HEK293 (cell line): Measurements from ENCODE around the gene MLLT6.

ENCODE experiments used
- CTCF ChIA-PET: fragments of 350-600 bp; formaldehyde crosslinking; extraction: SDS; loops from one replicate; lab custom pipeline; 2021; ENCODE audit warnings: antibody characterized with exemption; lab: Yijun Ruan, JAX
- POLR2A ChIA-PET: fragments of 300-600 bp; formaldehyde crosslinking; extraction: SDS; loops from one replicate; lab custom pipeline; 2020; ENCODE audit warnings: antibody characterized with exemption, inconsistent platforms; lab: Yijun Ruan, JAX
- H3K27ac ChIP-seq: fragments of 200-500 bp; sonication (Bioruptor generic); 2 replicates; pipeline ENCODE4 v1.5.1; 2014; ENCODE audit warnings: low read depth, low read length, control low read depth, inconsistent platforms; ENCODE audit errors: extremely low read depth
- H3K36me3 ChIP-seq, 2 experiments: fragments of 200-500 bp in 1 of 2; sonication (Bioruptor generic) in 1 of 2; 1 replicate in 1 of 2; 2 replicates in 1 of 2; pipeline ENCODE4 v1.5.1; 2014 to 2017; ENCODE audit warnings: inconsistent platforms in 2 of 2, low read length in 2 of 2; ENCODE audit not compliant: control insufficient read depth in 2 of 2, insufficient read depth in 1 of 2
- H3K4me1 ChIP-seq: fragments of 200-500 bp; sonication (Bioruptor generic); 2 replicates; pipeline ENCODE4 v1.5.1; 2014; ENCODE audit warnings: mild to moderate bottlenecking, low read length, inconsistent platforms; ENCODE audit not compliant: control insufficient read depth, insufficient read depth
- H3K4me3 ChIP-seq: 2 replicates; pipeline ENCODE4 v1.5.1; 2011; ENCODE audit warnings: low read depth, mild to moderate bottlenecking, control low read depth, low read length, moderate library complexity
- H3K9me3 ChIP-seq: fragments of 200-500 bp; sonication (Bioruptor generic); 2 replicates; pipeline ENCODE4 v1.5.1; 2014; ENCODE audit warnings: low read depth, low read length, inconsistent platforms; ENCODE audit not compliant: control insufficient read depth, insufficient read depth
- EGR2 ChIP-seq: fragments of 450-650 bp; formaldehyde crosslinking; IDR thresholded peaks from 2 replicates; pipeline ENCODE4 v1.5.1; 2016; ENCODE audit warnings: low read depth, missing biosample characterization, missing genetic modification characterization
- FEZF1 ChIP-seq: fragments of 450-650 bp; formaldehyde crosslinking; IDR thresholded peaks from 2 replicates; pipeline ENCODE4 v1.5.1; 2016; ENCODE audit warnings: missing biosample characterization, missing genetic modification characterization
- KLF10 ChIP-seq: fragments of 450-650 bp; IDR thresholded peaks from 2 replicates; pipeline ENCODE4 v1.5.1; 2018; ENCODE audit warnings: missing biosample characterization, mild to moderate bottlenecking, missing genetic modification characterization
- WT1 ChIP-seq: fragments of 450-650 bp; formaldehyde crosslinking; IDR thresholded peaks from 2 replicates; pipeline ENCODE4 v1.5.1; 2016; ENCODE audit warnings: missing biosample characterization, missing genetic modification characterization
- ZBTB17 ChIP-seq: fragments of 450-650 bp; formaldehyde crosslinking; IDR thresholded peaks from 2 replicates; pipeline ENCODE4 v1.5.1; 2016; ENCODE audit warnings: missing biosample characterization, missing genetic modification characterization
- ZNF266 ChIP-seq: fragments of 450-650 bp; formaldehyde crosslinking; IDR thresholded peaks from 2 replicates; pipeline ENCODE4 v1.5.1; 2016; ENCODE audit warnings: missing biosample characterization, missing genetic modification characterization, low read depth
- ZNF280D ChIP-seq: fragments of 450-650 bp; formaldehyde crosslinking; IDR thresholded peaks from 2 replicates; pipeline ENCODE4 v1.5.1; 2016; ENCODE audit warnings: missing biosample characterization, missing genetic modification characterization
- ZNF341 ChIP-seq: fragments of 450-650 bp; formaldehyde crosslinking; IDR thresholded peaks from 2 replicates; pipeline ENCODE4; 2016; ENCODE audit warnings: low read depth, missing biosample characterization, missing genetic modification characterization
- ZNF394 ChIP-seq: fragments of 450-650 bp; formaldehyde crosslinking; IDR thresholded peaks from 2 replicates; pipeline ENCODE4 v1.5.1; 2016; ENCODE audit warnings: missing biosample characterization, missing genetic modification characterization, mild to moderate bottlenecking, moderate library complexity, borderline replicate concordance
- ZNF426 ChIP-seq: fragments of 450-650 bp; formaldehyde crosslinking; IDR thresholded peaks from 2 replicates; pipeline ENCODE4 v1.5.1; 2017; ENCODE audit warnings: missing biosample characterization, missing genetic modification characterization, mild to moderate bottlenecking, inconsistent platforms, moderate library complexity
- ZNF473 ChIP-seq: fragments of 450-650 bp; formaldehyde crosslinking; IDR thresholded peaks from 2 replicates; pipeline ENCODE4 v1.5.1; 2017; ENCODE audit warnings: missing biosample characterization, missing genetic modification characterization
- ZNF548 ChIP-seq: fragments of 450-650 bp; formaldehyde crosslinking; IDR thresholded peaks from 2 replicates; pipeline ENCODE4 v1.5.1; 2016; ENCODE audit warnings: missing biosample characterization, missing genetic modification characterization
- ZNF600 ChIP-seq: fragments of 450-650 bp; formaldehyde crosslinking; IDR thresholded peaks from 2 replicates; pipeline ENCODE4 v1.5.1; 2016; ENCODE audit warnings: missing biosample characterization, missing genetic modification characterization
- ZNF747 ChIP-seq: fragments of 450-650 bp; formaldehyde crosslinking; IDR thresholded peaks from 2 replicates; pipeline ENCODE4 v1.5.1; 2016; ENCODE audit warnings: missing biosample characterization, missing genetic modification characterization
- TF ChIP-seq, protein P1 (sequence below): fragments of 450-650 bp; formaldehyde crosslinking; IDR thresholded peaks from 2 replicates; pipeline ENCODE4 v1.5.0; 2017; ENCODE audit warnings: missing biosample characterization, missing genetic modification characterization, borderline replicate concordance
- TF ChIP-seq, protein P2 (sequence below): fragments of 450-650 bp; formaldehyde crosslinking; conservative IDR thresholded peaks from 2 replicates; pipeline ENCODE4 v1.5.1; 2016; ENCODE audit warnings: low read depth, missing biosample characterization, missing genetic modification characterization

MLLT6 gene

DNA sequence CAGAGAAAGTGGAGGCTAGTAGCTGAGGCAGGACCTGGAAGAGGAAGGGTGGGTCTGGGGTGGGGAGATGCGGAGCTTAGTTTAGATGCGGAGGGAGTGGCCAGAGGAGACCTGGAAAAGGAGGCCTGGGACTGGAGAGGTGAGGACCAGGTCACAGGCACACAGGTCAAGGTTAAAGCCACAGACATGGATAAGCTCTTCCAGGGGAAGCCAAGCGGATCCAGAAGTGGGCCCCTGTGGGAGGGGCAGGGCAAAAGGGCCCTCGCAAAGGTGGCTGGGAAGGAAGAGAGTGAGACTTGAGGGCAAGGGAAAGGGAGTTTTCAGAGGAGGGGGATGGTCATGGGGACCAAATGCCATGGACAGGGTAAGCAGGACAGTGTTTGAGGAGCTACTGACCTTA, 13.9 kb upstream of the MLLT6 start (continued):
- no peak for TF ChIP-seq ZNF280D (tag by site-specific recombination)
- TF ChIP-seq ZNF426 (tag by site-specific recombination), result no peak
- no peak for TF ChIP-seq ZNF266 (tag by site-specific recombination)
- no peak for TF ChIP-seq ZNF473
- no peak for TF ChIP-seq ZNF394
- no peak for TF ChIP-seq ZNF747
- TF ChIP-seq, protein P1, sequence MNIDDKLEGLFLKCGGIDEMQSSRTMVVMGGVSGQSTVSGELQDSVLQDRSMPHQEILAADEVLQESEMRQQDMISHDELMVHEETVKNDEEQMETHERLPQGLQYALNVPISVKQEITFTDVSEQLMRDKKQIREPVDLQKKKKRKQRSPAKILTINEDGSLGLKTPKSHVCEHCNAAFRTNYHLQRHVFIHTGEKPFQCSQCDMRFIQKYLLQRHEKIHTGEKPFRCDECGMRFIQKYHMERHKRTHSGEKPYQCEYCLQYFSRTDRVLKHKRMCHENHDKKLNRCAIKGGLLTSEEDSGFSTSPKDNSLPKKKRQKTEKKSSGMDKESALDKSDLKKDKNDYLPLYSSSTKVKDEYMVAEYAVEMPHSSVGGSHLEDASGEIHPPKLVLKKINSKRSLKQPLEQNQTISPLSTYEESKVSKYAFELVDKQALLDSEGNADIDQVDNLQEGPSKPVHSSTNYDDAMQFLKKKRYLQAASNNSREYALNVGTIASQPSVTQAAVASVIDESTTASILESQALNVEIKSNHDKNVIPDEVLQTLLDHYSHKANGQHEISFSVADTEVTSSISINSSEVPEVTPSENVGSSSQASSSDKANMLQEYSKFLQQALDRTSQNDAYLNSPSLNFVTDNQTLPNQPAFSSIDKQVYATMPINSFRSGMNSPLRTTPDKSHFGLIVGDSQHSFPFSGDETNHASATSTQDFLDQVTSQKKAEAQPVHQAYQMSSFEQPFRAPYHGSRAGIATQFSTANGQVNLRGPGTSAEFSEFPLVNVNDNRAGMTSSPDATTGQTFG (tag by site-specific recombination), result no peak
- no peak for TF ChIP-seq EGR2
- TF ChIP-seq WT1 (tag by site-specific recombination), result no peak
- TF ChIP-seq ZNF548 (tag by site-specific recombination), result no peak
- TF ChIP-seq, protein P2, sequence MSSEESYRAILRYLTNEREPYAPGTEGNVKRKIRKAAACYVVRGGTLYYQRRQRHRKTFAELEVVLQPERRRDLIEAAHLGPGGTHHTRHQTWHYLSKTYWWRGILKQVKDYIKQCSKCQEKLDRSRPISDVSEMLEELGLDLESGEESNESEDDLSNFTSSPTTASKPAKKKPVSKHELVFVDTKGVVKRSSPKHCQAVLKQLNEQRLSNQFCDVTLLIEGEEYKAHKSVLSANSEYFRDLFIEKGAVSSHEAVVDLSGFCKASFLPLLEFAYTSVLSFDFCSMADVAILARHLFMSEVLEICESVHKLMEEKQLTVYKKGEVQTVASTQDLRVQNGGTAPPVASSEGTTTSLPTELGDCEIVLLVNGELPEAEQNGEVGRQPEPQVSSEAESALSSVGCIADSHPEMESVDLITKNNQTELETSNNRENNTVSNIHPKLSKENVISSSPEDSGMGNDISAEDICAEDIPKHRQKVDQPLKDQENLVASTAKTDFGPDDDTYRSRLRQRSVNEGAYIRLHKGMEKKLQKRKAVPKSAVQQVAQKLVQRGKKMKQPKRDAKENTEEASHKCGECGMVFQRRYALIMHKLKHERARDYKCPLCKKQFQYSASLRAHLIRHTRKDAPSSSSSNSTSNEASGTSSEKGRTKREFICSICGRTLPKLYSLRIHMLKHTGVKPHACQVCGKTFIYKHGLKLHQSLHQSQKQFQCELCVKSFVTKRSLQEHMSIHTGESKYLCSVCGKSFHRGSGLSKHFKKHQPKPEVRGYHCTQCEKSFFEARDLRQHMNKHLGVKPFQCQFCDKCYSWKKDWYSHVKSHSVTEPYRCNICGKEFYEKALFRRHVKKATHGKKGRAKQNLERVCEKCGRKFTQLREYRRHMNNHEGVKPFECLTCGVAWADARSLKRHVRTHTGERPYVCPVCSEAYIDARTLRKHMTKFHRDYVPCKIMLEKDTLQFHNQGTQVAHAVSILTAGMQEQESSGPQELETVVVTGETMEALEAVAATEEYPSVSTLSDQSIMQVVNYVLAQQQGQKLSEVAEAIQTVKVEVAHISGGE, result no peak
- TF ChIP-seq, all 188 proteins: peak for 0

GRCh38 chr17:38693700-38694329, 11.3 kb upstream of the MLLT6 start:
- Histone ChIP-seq H3K36me3 (no peaks in the 10 kb centered on the region), H3K4me3 (no peak overlapping the region), H3K27ac (no peak overlapping the region), H3K4me1 (no peaks in the 10 kb centered on the region), H3K9me3 (no peaks in the 10 kb centered on the region)
- POLR2A ChIA-PET, result no interaction called here
- CTCF ChIA-PET, result interaction anchor here (1.1 to 2.4 kb wide), 2 partner anchors 16 to 30 kb away, joined by 3 to 18 read pairs; no protein-coding TSS in a partner anchor
- TF ChIP-seq ZNF341 (tag by site-specific recombination) (peak; percentile 86), ZBTB17 (tag by site-specific recombination) (peak; percentile 94), FEZF1 (tag by site-specific recombination) (0 out of 2 replicates have a peak, but pooled peaks have one; percentile 14), ZNF600 (tag by site-specific recombination) (peak; percentile 48; the same call in 1 of the 2 replicates), ZNF280D (tag by site-specific recombination) (no peak), KLF10 (no peak)
